ENCODE data around the gene SEMA3B. TPM values are rescaled to one million over a fixed set of nuclear protein-coding genes. Genes with fewer than 3 reads are reported as not detected.
"Not testable (repeated sequence)": the region's sequence is repeated elsewhere in the genome, so short reads cannot be mapped to it uniquely, and the experiment has no call there.

SEMA3B gene
- total RNA-seq, 2 experiments from 2014 or later: 0.16 to 0.70 TPM

GRCh38 chr3:50241713-50242380, 27.1 kb upstream of the SEMA3B start:
- Mint-ChIP-seq H3K4me3 (peak overlapping the region; percentile 69), H3K4me1 (peaks cover 81% of the 10 kb centered on the region), H3K27me3 (no peaks in the 10 kb centered on the region), H3K27ac (peak overlapping the region; percentile 95), H3K36me3 (peaks cover 36% of the 10 kb centered on the region), H3K9me3 (ENCODE audit: low read depth) (no peaks in the 10 kb centered on the region)
- DNase-seq (peak; percentile 69), ATAC-seq (no peak)
- CTCF ChIA-PET: interaction anchor here (0.9 to 6.3 kb wide), 9 partner anchors 9 to 95 kb away, joined by 3 to 78 read pairs (median 4); no protein-coding TSS in a partner anchor

GRCh38 chr3:50242381-50242770, 26.6 kb upstream of the SEMA3B start:
- Mint-ChIP-seq H3K9me3 (ENCODE audit: low read depth) (no peaks in the 10 kb centered on the region), H3K27me3 (no peaks in the 10 kb centered on the region), H3K27ac (peak overlapping the region; percentile 95), H3K4me1 (peaks cover 86% of the 10 kb centered on the region), H3K36me3 (peaks cover 34% of the 10 kb centered on the region), H3K4me3 (peak overlapping the region; percentile 69)
- CTCF ChIA-PET: interaction anchor here (0.9 to 6.3 kb wide), 9 partner anchors 9 to 94 kb away, joined by 3 to 78 read pairs (median 4); no protein-coding TSS in a partner anchor
- DNase-seq (peak; percentile 68), ATAC-seq (no peak)

GRCh38 chr3:50242851-50243542, 25.9 kb upstream of the SEMA3B start:
- ATAC-seq: no peak
- peak; percentile 65 for DNase-seq
- peak overlapping the region; percentile 69 for H3K4me3 Mint-ChIP-seq
- H3K4me1 Mint-ChIP-seq: peaks cover 88% of the 10 kb centered on the region
- no peaks in the 10 kb centered on the region for H3K9me3 Mint-ChIP-seq (ENCODE audit: low read depth)
- H3K27ac Mint-ChIP-seq: peak overlapping the region; percentile 95
- CTCF ChIA-PET: interaction anchor here (0.5 to 6.3 kb wide), 15 partner anchors 9 to 81 kb away, joined by 3 to 78 read pairs (median 4); no protein-coding TSS in a partner anchor
- H3K27me3 Mint-ChIP-seq: no peaks in the 10 kb centered on the region
- H3K36me3 Mint-ChIP-seq: peaks cover 34% of the 10 kb centered on the region

- no peak for ATAC-seq
- no peak for DNase-seq
- Mint-ChIP-seq H3K4me3 (peak overlapping the region; percentile 69), H3K9me3 (ENCODE audit: low read depth) (no peaks in the 10 kb centered on the region), H3K4me1 (peaks cover 86% of the 10 kb centered on the region), H3K27ac (peak overlapping the region; percentile 95), H3K36me3 (peaks cover 32% of the 10 kb centered on the region), H3K27me3 (no peaks in the 10 kb centered on the region)
- CTCF ChIA-PET: interaction anchor here (0.6 to 6.3 kb wide), 12 partner anchors 9 to 92 kb away, joined by 3 to 78 read pairs (median 4); no protein-coding TSS in a partner anchor
Measured at GRCh38 chr3:50243543-50243895, 25.4 kb upstream of the SEMA3B start.

GRCh38 chr3:50244813-50245212, 24.1 kb upstream of the SEMA3B start:
- CTCF ChIA-PET: interaction anchor here (1.0 to 6.3 kb wide), 4 partner anchors 9 to 27 kb away, joined by 3 to 78 read pairs (median 18); partner anchors contain the start of gene GNAI2
- Mint-ChIP-seq H3K4me3 (peak overlapping the region; percentile 68), H3K4me1 (peaks cover 80% of the 10 kb centered on the region), H3K36me3 (peaks cover 28% of the 10 kb centered on the region), H3K27ac (peak overlapping the region; percentile 79)
- not testable (repeated sequence) for H3K27me3 Mint-ChIP-seq; H3K9me3 Mint-ChIP-seq (ENCODE audit: low read depth); ATAC-seq; DNase-seq

GRCh38 chr3:50245251-50245745, 23.6 kb upstream of the SEMA3B start:
- DNase-seq (no peak), ATAC-seq (no peak)
- H3K4me3 Mint-ChIP-seq: peak overlapping the region; percentile 68
- H3K27ac Mint-ChIP-seq: peak overlapping the region; percentile 91
- no peaks in the 10 kb centered on the region for H3K27me3 Mint-ChIP-seq
- no peaks in the 10 kb centered on the region for H3K9me3 Mint-ChIP-seq (ENCODE audit: low read depth)
- CTCF ChIA-PET: interaction anchor here (1.2 to 6.3 kb wide), 4 partner anchors 15 to 83 kb away, joined by 4 to 78 read pairs (median 20); partner anchors contain the start of gene TUSC2
- peaks cover 80% of the 10 kb centered on the region for H3K4me1 Mint-ChIP-seq
- H3K36me3 Mint-ChIP-seq: peaks cover 25% of the 10 kb centered on the region

- H3K4me3 Mint-ChIP-seq: peak overlapping the region; percentile 68
- ATAC-seq (peak; percentile 80), DNase-seq (peak; percentile 96)
- H3K36me3 Mint-ChIP-seq: peaks cover 25% of the 10 kb centered on the region
- no peaks in the 10 kb centered on the region for H3K9me3 Mint-ChIP-seq (ENCODE audit: low read depth)
- peaks cover 76% of the 10 kb centered on the region for H3K4me1 Mint-ChIP-seq
- peak overlapping the region; percentile 91 for H3K27ac Mint-ChIP-seq
- no peaks in the 10 kb centered on the region for H3K27me3 Mint-ChIP-seq
- CTCF ChIA-PET: interaction anchor here (0.6 to 11.4 kb wide), 32 partner anchors 10 to 444 kb away, joined by 3 to 231 read pairs (median 6); partner anchors contain the start of genes GNAI2, GNAT1, HYAL3 and IFRD2
Measured at GRCh38 chr3:50245831-50246516, 23.0 kb upstream of the SEMA3B start.

GRCh38 chr3:50246517-50246954, 22.4 kb upstream of the SEMA3B start:
- Mint-ChIP-seq H3K4me1 (peaks cover 75% of the 10 kb centered on the region), H3K36me3 (peaks cover 27% of the 10 kb centered on the region), H3K27ac (peak overlapping the region; percentile 91), H3K4me3 (peak overlapping the region; percentile 68), H3K9me3 (ENCODE audit: low read depth) (no peaks in the 10 kb centered on the region), H3K27me3 (no peaks in the 10 kb centered on the region)
- ATAC-seq: peak; percentile 83
- DNase-seq: peak; percentile 95
- CTCF ChIA-PET: interaction anchor here (0.5 to 11.4 kb wide), 34 partner anchors 10 to 575 kb away, joined by 3 to 231 read pairs (median 5); partner anchors contain the start of genes GNAI2, GNAT1, HYAL3 and IFRD2

GRCh38 chr3:50248387-50248786, 20.6 kb upstream of the SEMA3B start:
- Mint-ChIP-seq H3K36me3 (peaks cover 26% of the 10 kb centered on the region), H3K9me3 (ENCODE audit: low read depth) (no peaks in the 10 kb centered on the region), H3K4me3 (no peak overlapping the region), H3K4me1 (peaks cover 56% of the 10 kb centered on the region), H3K27ac (peak overlapping the region; percentile 66), H3K27me3 (no peaks in the 10 kb centered on the region)
- CTCF ChIA-PET: interaction anchor here (0.8 to 11.4 kb wide), 5 partner anchors 10 to 53 kb away, joined by 3 to 231 read pairs (median 46); partner anchors contain the start of gene GNAI2
- no peak for DNase-seq
- no peak for ATAC-seq

- H3K36me3 Mint-ChIP-seq: peaks cover 23% of the 10 kb centered on the region
- no peaks in the 10 kb centered on the region for H3K9me3 Mint-ChIP-seq (ENCODE audit: low read depth)
- no peak overlapping the region for H3K4me3 Mint-ChIP-seq
- no peak for ATAC-seq
- peaks cover 52% of the 10 kb centered on the region for H3K4me1 Mint-ChIP-seq
- CTCF ChIA-PET: interaction anchor here (1.0 to 11.4 kb wide), 4 partner anchors 10 to 49 kb away, joined by 3 to 231 read pairs (median 9); partner anchors contain the start of genes HYAL3 and NAA80
- no peak overlapping the region for H3K27ac Mint-ChIP-seq
- no peaks in the 10 kb centered on the region for H3K27me3 Mint-ChIP-seq
- no peak for DNase-seq
Measured at GRCh38 chr3:50249457-50249856, 19.5 kb upstream of the SEMA3B start.

- Mint-ChIP-seq H3K27ac (no peak overlapping the region), H3K36me3 (peaks cover 29% of the 10 kb centered on the region), H3K9me3 (ENCODE audit: low read depth) (no peaks in the 10 kb centered on the region), H3K27me3 (no peaks in the 10 kb centered on the region), H3K4me3 (no peak overlapping the region), H3K4me1 (peaks cover 45% of the 10 kb centered on the region)
- DNase-seq (no peak), ATAC-seq (no peak)
- CTCF ChIA-PET: interaction anchor here (0.9 to 11.4 kb wide), 4 partner anchors 9 to 56 kb away, joined by 3 to 231 read pairs (median 6); partner anchors contain the start of genes HYAL3 and NAA80
Measured at GRCh38 chr3:50250514-50250913, 18.4 kb upstream of the SEMA3B start.

- H3K36me3 Mint-ChIP-seq: peaks cover 32% of the 10 kb centered on the region
- CTCF ChIA-PET: interaction anchor here (1.2 to 11.4 kb wide), 2 partner anchors 9 to 23 kb away, joined by 6 to 231 read pairs; no protein-coding TSS in a partner anchor
- DNase-seq: no peak
- no peak for ATAC-seq
- H3K9me3 Mint-ChIP-seq (ENCODE audit: low read depth): no peaks in the 10 kb centered on the region
- H3K4me3 Mint-ChIP-seq: no peak overlapping the region
- no peak overlapping the region for H3K27ac Mint-ChIP-seq
- H3K27me3 Mint-ChIP-seq: no peaks in the 10 kb centered on the region
- peaks cover 41% of the 10 kb centered on the region for H3K4me1 Mint-ChIP-seq
Measured at GRCh38 chr3:50251220-50251619, 17.7 kb upstream of the SEMA3B start.
